ENCODE data around the gene KLC1. TPM values are rescaled to one million over a fixed set of nuclear protein-coding genes. Genes with fewer than 3 reads are reported as not detected.

KLC1 gene
- total and polyA plus RNA-seq, 2 of the 8 experiments (the other 6 are each of a cell fraction or from before 2014, with no cell fraction given), result 84.6 to 134 TPM

DNA sequence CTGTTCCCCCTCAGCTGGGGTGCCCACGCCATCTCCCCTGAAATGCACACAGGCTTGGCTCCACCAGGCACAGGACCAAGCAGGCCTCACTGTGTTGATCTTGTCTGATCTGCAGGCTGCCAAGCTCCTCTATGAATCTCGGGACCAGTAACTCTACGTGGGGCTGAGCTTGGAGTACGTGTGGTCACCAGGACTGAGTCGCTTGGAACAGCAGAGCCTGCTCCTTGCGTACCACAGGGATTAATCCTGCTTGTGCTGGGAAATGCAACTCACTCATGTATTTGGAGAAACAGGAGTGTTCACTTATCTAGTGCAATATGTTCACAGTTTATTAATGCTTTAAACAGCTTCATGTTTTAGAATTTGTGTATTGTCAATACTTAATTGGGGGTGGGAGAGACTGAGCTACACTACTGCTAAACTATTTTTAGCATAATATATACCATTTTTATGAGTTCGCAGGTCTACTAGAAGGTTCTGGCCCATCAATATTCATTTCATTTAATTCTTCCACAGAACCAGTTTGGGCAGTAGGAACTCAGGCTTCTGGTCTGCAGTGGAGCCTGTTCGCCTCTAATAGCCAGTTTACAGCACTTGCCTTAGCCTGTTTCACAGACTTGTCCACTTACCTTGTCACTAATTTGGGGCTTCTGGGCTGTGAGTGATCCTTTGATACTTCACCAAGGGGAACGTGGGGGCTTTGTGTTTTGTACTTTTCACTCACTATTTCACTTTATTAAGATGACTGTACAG lies 104.0 kb downstream of the KLC1 start:
- Histone ChIP-seq H3K27me3 (replicated peaks in 1 of 4; ENCODE audit: control insufficient read depth in 3 of 4, extremely low read depth in 1 of 4, insufficient read depth in 3 of 4, low read length in 3 of 4) (no peaks in the 10 kb centered on the region), H2BK15ac (ENCODE audit: low read length) (no peak overlapping the region), H3K9me3 (ENCODE audit: insufficient read depth in 2 of 2, low read depth in 1 of 2, low read length in 1 of 2) (no peaks in the 10 kb centered on the region), H3K4ac (replicated peaks; ENCODE audit: insufficient read length, low read depth, low read length) (no peak overlapping the region), H2BK12ac (ENCODE audit: low read depth, low read length) (no peak overlapping the region), H2BK5ac (ENCODE audit: low read depth, low read length) (no peak overlapping the region), H4K91ac (replicated peaks; ENCODE audit: insufficient read length, low read length) (no peak overlapping the region), H4K8ac (ENCODE audit: extremely low read depth, insufficient read depth, low read length) (no peak overlapping the region; the same call in 1 of the 2 replicates), H3K27ac (ENCODE audit: low read depth, low read length) (no peak overlapping the region), H4K20me1 (replicated peaks in 1 of 2; ENCODE audit: control insufficient read depth in 1 of 2, insufficient read depth in 2 of 2, low read length in 2 of 2) (peaks cover 5 to 16% of the 10 kb centered on the region in 2 experiments), H2BK120ac (replicated peaks; ENCODE audit: low read depth, low read length) (no peak overlapping the region), H3K79me2 (ENCODE audit: control insufficient read depth in 1 of 2, insufficient read depth in 2 of 2, low read length in 2 of 2) (no peaks in the 10 kb centered on the region), H4K5ac (ENCODE audit: insufficient read length, low read depth, low read length) (no peak overlapping the region), H3K18ac (ENCODE audit: extremely low read depth, low read length) (no peak overlapping the region), H3K79me1 (ENCODE audit: low read depth, low read length) (no peaks in the 10 kb centered on the region; the same call in 1 of the 2 replicates), H3K14ac (ENCODE audit: insufficient read length) (no peak overlapping the region), H3K4me3 (ENCODE audit: extremely low read depth in 1 of 4, insufficient read depth in 2 of 4, low read depth in 3 of 4, low read length in 4 of 4) (no peak overlapping the region), H2AFZ (ENCODE audit: low read length) (no peak overlapping the region), H3K4me2 (ENCODE audit: insufficient read depth in 1 of 2, low read depth in 2 of 2, low read length in 2 of 2) (no peak overlapping the region), H3K36me3 (ENCODE audit: control insufficient read depth in 2 of 4, insufficient read depth in 4 of 4, low read length in 3 of 4) (peaks cover 3 to 21% (median 11%) of the 10 kb centered on the region in 4 experiments; a peak in 6 of 8 replicates), H3K4me1 (replicated peaks in 1 of 4; ENCODE audit: control insufficient read depth in 3 of 4, insufficient read depth in 4 of 4, low read length in 3 of 4) (no peaks in the 10 kb centered on the region; a peak in 1 of 7 replicates), H3K9ac (replicated peaks in 1 of 4; ENCODE audit: extremely low read depth in 1 of 4, low read depth in 3 of 4, low read length in 3 of 4) (no peak overlapping the region), H3K23ac (ENCODE audit: insufficient read length) (no peak overlapping the region), H3K23me2 (ENCODE audit: low read depth, low read length) (no peaks in the 10 kb centered on the region), H2BK20ac (ENCODE audit: low read length) (no peak overlapping the region), H2AK5ac (ENCODE audit: low read depth, low read length) (no peak overlapping the region), H3K56ac (replicated peaks; ENCODE audit: insufficient read length, low read depth, low read length) (no peak overlapping the region)
- FAIRE-seq, result no peak
- no peak for DNase-seq (ENCODE audit: low read depth in 1 of 2, low spot score in 2 of 2)
- CTCF ChIA-PET (ENCODE audit: partially characterized antibody), result interaction anchor here (0.6 to 1.2 kb wide), 3 partner anchors 38 to 272 kb away, joined by 3 to 5 read pairs (median 3); no protein-coding TSS in a partner anchor
- WGBS, 2 experiments (ENCODE audit: extremely low coverage in 1 of 2, insufficient coverage in 1 of 2, insufficient read length in 1 of 2, insufficient replicate concordance in 2 of 2, low coverage in 1 of 2, low lambda C conversion rate in 2 of 2, missing lambda C conversion rate in 1 of 2), result 96% methylated on average over 9 of the region's 9 CpGs; no CpG with 5 or more reads in 1 of the 2 experiments
- POLR2A ChIA-PET (ENCODE audit: partially characterized antibody), result interaction anchor here (0.7 to 1.5 kb wide), 2 partner anchors 15 to 30 kb away, joined by 3 to 7 read pairs; no protein-coding TSS in a partner anchor
- TF ChIP-seq POU5F1 (IDR thresholded peaks at IDR 0.05; ENCODE audit: low read depth, low read length), result no peak
- no peak for TF ChIP-seq KDM1A (IDR thresholded peaks at IDR 0.05; ENCODE audit: borderline replicate concordance, low read length)
- TF ChIP-seq SUZ12 (IDR thresholded peaks at IDR 0.05; ENCODE audit: low read length), result no peak
- no peak for TF ChIP-seq CBX5 (IDR thresholded peaks at IDR 0.05; ENCODE audit: low read depth, low read length)
- TF ChIP-seq POLR2AphosphoS5 (IDR thresholded peaks at IDR 0.05; ENCODE audit: low read depth, low read length), result no peak
- TF ChIP-seq CTBP2 (IDR thresholded peaks at IDR 0.05; ENCODE audit: borderline replicate concordance, insufficient read depth, insufficient read length, low read length), result no peak
- TF ChIP-seq SP2 (IDR thresholded peaks at IDR 0.05; ENCODE audit: low read length), result no peak
- no peak for TF ChIP-seq CREB1 (IDR thresholded peaks at IDR 0.05)
- TF ChIP-seq EGR1 (IDR thresholded peaks at IDR 0.05; ENCODE audit: borderline replicate concordance, low read depth, low read length), result no peak
- no peak for TF ChIP-seq ATF3 (IDR thresholded peaks at IDR 0.05; ENCODE audit: insufficient read depth, low read depth, low read length)
- TF ChIP-seq MAFK (IDR thresholded peaks at IDR 0.05; ENCODE audit: low read depth, low read length), result no peak
- no peak for TF ChIP-seq SIRT6 (IDR thresholded peaks at IDR 0.05; ENCODE audit: low read length)
- no peak for TF ChIP-seq BACH1 (IDR thresholded peaks at IDR 0.05; ENCODE audit: low read length)
